SK-N-SH (cell line): ENCODE data around the gene UPB1. TPM values are rescaled to one million over a fixed set of nuclear protein-coding genes. Genes with fewer than 3 reads are reported as not detected.

Source experiments
- CTCF ChIA-PET: fragments of 300-600, 350-600 bp; formaldehyde crosslinking; extraction: SDS; loops from one replicate; lab custom pipeline; 2021; lab: Yijun Ruan, JAX
- POLR2A ChIA-PET: fragments of 350-600 bp; sonication (Branson Sonifier 250); formaldehyde crosslinking; extraction: SDS; loops from one replicate; lab custom pipeline; 2020; ENCODE audit warnings: antibody characterized with exemption, inconsistent platforms; lab: Yijun Ruan, JAX
- DNase-seq: peaks from one replicate; pipeline ENCODE4 v3.0.0; 2012
- H2AFZ ChIP-seq: fragments of 200-600 bp; sonication (generic); 2 replicates; pipeline ENCODE4 v1.8.1; 2016; ENCODE audit warnings: antibody characterized with exemption, mild to moderate bottlenecking, low read depth
- H3F3A ChIP-seq: fragments of 200-600 bp; sonication (generic); replicated peaks from 2 replicates; pipeline ENCODE3; 2016; ENCODE audit warnings: antibody characterized with exemption, mild to moderate bottlenecking; ENCODE audit not compliant: insufficient read depth
- H3K27ac ChIP-seq, 2 experiments: fragments of 200-500 bp in 1 of 2; fragments of 200-600 bp in 1 of 2; sonication (Bioruptor generic) in 1 of 2; sonication (generic), shearing (Covaris generic) in 1 of 2; 2 replicates each; pipeline versions ENCODE4 v1.5.1 to v1.6.1; 2014 to 2016; ENCODE audit warnings: low read depth in 2 of 2, inconsistent platforms in 1 of 2, low read length in 1 of 2, mild to moderate bottlenecking in 1 of 2, mixed read lengths in 1 of 2
- H3K27me3 ChIP-seq: fragments of 200-600 bp; sonication (generic), shearing (Covaris generic); 2 replicates; pipeline ENCODE4 v1.6.1; 2016; ENCODE audit warnings: mixed run types; ENCODE audit not compliant: insufficient read depth
- H3K36me3 ChIP-seq, 2 experiments: fragments of 200-500 bp in 1 of 2; fragments of 200-600 bp in 1 of 2; sonication (Bioruptor generic) in 1 of 2; sonication (generic) in 1 of 2; replicated peaks in 1 of 2; 2 replicates each; pipeline versions ENCODE3 to v1.5.1; 2014 to 2016; ENCODE audit warnings: low read length in 1 of 2, mild to moderate bottlenecking in 1 of 2; ENCODE audit not compliant: insufficient read depth in 2 of 2, control insufficient read depth in 1 of 2
- H3K4me1 ChIP-seq, 2 experiments: fragments of 200-500 bp in 1 of 2; fragments of 200-600 bp in 1 of 2; sonication (Bioruptor generic) in 1 of 2; sonication (generic), shearing (Covaris generic) in 1 of 2; 2 replicates each; pipeline versions ENCODE4 v1.5.1 to v1.6.1; 2014 to 2016; ENCODE audit warnings: low read depth in 1 of 2, low read length in 1 of 2, mixed run types in 1 of 2; ENCODE audit not compliant: insufficient read depth in 2 of 2, control insufficient read depth in 1 of 2
- H3K4me2 ChIP-seq: fragments of 200-600 bp; sonication (generic), shearing (Covaris generic); 2 replicates; pipeline ENCODE4 v1.6.1; 2017; ENCODE audit warnings: mixed run types
- H3K4me3 ChIP-seq, 2 experiments: fragments of 200-500 bp in 1 of 2; fragments of 200-600 bp in 1 of 2; sonication (Bioruptor generic) in 1 of 2; sonication (generic), shearing (Covaris generic) in 1 of 2; 2 replicates each; pipeline versions ENCODE4 v1.5.1 to v1.8.1; 2014 to 2016; ENCODE audit warnings: low read depth in 2 of 2, inconsistent platforms in 1 of 2, low read length in 1 of 2, mild to moderate bottlenecking in 1 of 2, mixed read lengths in 1 of 2, moderate library complexity in 1 of 2
- H3K79me2 ChIP-seq: fragments of 200-600 bp; sonication (generic); 2 replicates; pipeline ENCODE4 v1.8.1; 2017; ENCODE audit warnings: mild to moderate bottlenecking; ENCODE audit not compliant: insufficient read depth
- H3K9ac ChIP-seq: fragments of 200-600 bp; sonication (generic); 2 replicates; pipeline ENCODE4 v1.6.1; 2017; ENCODE audit warnings: mixed run types
- H3K9me2 ChIP-seq: fragments of 200-600 bp; sonication (generic); 2 replicates; pipeline ENCODE4 v1.6.1; 2017; ENCODE audit warnings: mixed run types
- H3K9me3 ChIP-seq: fragments of 200-600 bp; sonication (generic); 2 replicates; pipeline ENCODE4 v1.6.1; 2017; ENCODE audit warnings: mixed run types, mild to moderate bottlenecking, moderate library complexity
- H4K20me1 ChIP-seq: fragments of 200-600 bp; sonication (generic); 2 replicates; pipeline ENCODE4 v1.6.1; 2017; ENCODE audit warnings: mild to moderate bottlenecking, mixed run types; ENCODE audit not compliant: insufficient read depth
- EP300 ChIP-seq, 2 experiments: IDR thresholded peaks; 2 replicates each; pipeline versions ENCODE4 v1.4.0 to v1.6.1; 2012; ENCODE audit warnings: borderline replicate concordance in 1 of 2, low read depth in 1 of 2, low read length in 1 of 2
- EZH2phosphoT487 ChIP-seq: fragments of 200-600 bp; sonication (generic); IDR thresholded peaks from 2 replicates; pipeline ENCODE4 v1.6.1; 2017; ENCODE audit warnings: low read depth, mixed run types, mild to moderate bottlenecking, antibody characterized with exemption, moderate library complexity, borderline replicate concordance
- IRF3 ChIP-seq: fragments of 150-350 bp; IDR thresholded peaks from 2 replicates; pipeline ENCODE4 v1.6.1; 2016; ENCODE audit warnings: mild to moderate bottlenecking, low read depth, low read length
- MAX ChIP-seq: IDR thresholded peaks from 2 replicates; pipeline ENCODE4 v1.4.0; 2012; ENCODE audit warnings: low read depth
- NRF1 ChIP-seq: IDR thresholded peaks from 2 replicates; pipeline ENCODE4 v1.6.1; 2012; ENCODE audit warnings: low read depth, mild to moderate bottlenecking, low read length
- PBX3 ChIP-seq: IDR thresholded peaks from 2 replicates; pipeline ENCODE4; 2012
- RCOR1 ChIP-seq: fragments of 150-350 bp; IDR thresholded peaks from 2 replicates; pipeline ENCODE4 v1.6.1; 2017; ENCODE audit warnings: antibody characterized with exemption, low read length
- RFX5 ChIP-seq: IDR thresholded peaks from 2 replicates; pipeline ENCODE4 v1.6.1; 2012; ENCODE audit warnings: mild to moderate bottlenecking, improper control_type of control experiment, low read length
- SIN3A ChIP-seq: IDR thresholded peaks from 2 replicates; pipeline ENCODE4 v1.6.1; 2012; ENCODE audit warnings: low read depth, mild to moderate bottlenecking, low read length, moderate library complexity, borderline replicate concordance
- SMC3 ChIP-seq: IDR thresholded peaks from 2 replicates; pipeline ENCODE4 v1.6.1; 2012; ENCODE audit warnings: low read depth, low read length, improper control_type of control experiment
- ZBTB33 ChIP-seq: IDR thresholded peaks from 2 replicates; pipeline ENCODE4 v1.4.0; 2012; ENCODE audit warnings: low read depth, borderline replicate concordance
- WGBS: methylation state at CpG from one replicate; pipeline ENCODE4 v1.1.6; 2017; ENCODE audit warnings: low lambda C conversion rate; 5-methylcytosine and 5-hydroxymethylcytosine counted together
- polyA plus RNA-seq, 3 experiments: library from polyadenylated mRNA; depleted of rRNA; stranded (reverse); fragments of >200 nt; gene quantifications; 2 replicates each; pipeline ENCODE4 v1.2.3, GENCODE V29; 2012

Gene UPB1
- polyA plus RNA-seq, 1 of the 3 experiments (the other 2 are of a cell fraction) = 0.30 TPM

GRCh38 chr22:24565077-24565476, 69.9 kb downstream of the UPB1 start:
- H3K4me3 ChIP-seq = no peak overlapping the region
- 100% methylated on average over 2 of the region's 2 CpGs for WGBS
- no peaks in the 10 kb centered on the region for H3K9me2 ChIP-seq
- no peak for TF ChIP-seq PBX3
- TF ChIP-seq EZH2phosphoT487 = no peak
- no peak for TF ChIP-seq SIN3A
- no peak for TF ChIP-seq NRF1
- no peak for TF ChIP-seq RFX5
- no peak for TF ChIP-seq EP300 (IDR thresholded peaks at IDR 0.05; ENCODE audit: borderline replicate concordance in 1 of 2, low read depth in 1 of 2, low read length in 1 of 2)
- no peak for TF ChIP-seq ZBTB33
- no peak for TF ChIP-seq MAX
- TF ChIP-seq RCOR1 = no peak
- no peak for TF ChIP-seq IRF3
- TF ChIP-seq SMC3 = no peak
- POLR2A ChIA-PET = interaction anchor here (1.0 kb wide), 1 partner anchor 19 kb away, joined by 3 read pairs; no protein-coding TSS in a partner anchor
- peaks cover 94% of the 10 kb centered on the region for H3K79me2 ChIP-seq
- no peaks in the 10 kb centered on the region for H3F3A ChIP-seq
- H3K4me1 ChIP-seq = peaks cover 0 to 12% of the 10 kb centered on the region in 2 experiments; a peak in 1 of 4 replicates
- no peaks in the 10 kb centered on the region for H3K9me3 ChIP-seq
- H3K27ac ChIP-seq = no peak overlapping the region
- no peak overlapping the region for H2AFZ ChIP-seq
- H3K36me3 ChIP-seq = peaks cover 33 to 34% of the 10 kb centered on the region in 2 experiments
- CTCF ChIA-PET = interaction anchor here (1.3 kb wide), 1 partner anchor 9 kb away, joined by 3 read pairs; no protein-coding TSS in a partner anchor
- H3K4me2 ChIP-seq = no peak overlapping the region
- peaks cover 66% of the 10 kb centered on the region for H4K20me1 ChIP-seq
- H3K27me3 ChIP-seq = no peaks in the 10 kb centered on the region
- no peak for DNase-seq
- no peak overlapping the region for H3K9ac ChIP-seq
